H1 (cell line): Measurements from ENCODE around the gene SERPINB5. TPM values are rescaled to one million over a fixed set of nuclear protein-coding genes. Genes with fewer than 3 reads are reported as not detected.

Experiments
- CTCF ChIA-PET: fragments of 300-600 bp; sonication (Branson Sonifier 250); formaldehyde crosslinking; loops from one replicate; lab custom pipeline; 2021; ENCODE audit not compliant: partially characterized antibody; lab: Charles Lee
- POLR2A ChIA-PET: fragments of 300-600 bp; sonication (Branson Sonifier 250); formaldehyde crosslinking; loops from one replicate; lab custom pipeline; 2021; ENCODE audit warnings: inconsistent platforms; ENCODE audit not compliant: partially characterized antibody; lab: Charles Lee
- DNase-seq, 2 experiments: peaks; one replicate each; pipeline versions ENCODE4 v3.0.0 to v3.0.0-alpha.2; 2010 to 2022; ENCODE audit warnings: low spot score in 2 of 2, low read depth in 1 of 2, mixed read lengths in 1 of 2
- FAIRE-seq: peaks from 2 replicates; lab custom pipeline; 2011; peaks lifted over from hg19 to GRCh38; lab: Jason Lieb, UNC
- H2AFZ ChIP-seq: 2 replicates; pipeline ENCODE4 v1.8.1; 2012; ENCODE audit warnings: low read length, inconsistent platforms
- H2AK5ac ChIP-seq: 2 replicates; pipeline ENCODE4 v1.6.1; 2013; ENCODE audit warnings: low read depth, low read length
- H2BK120ac ChIP-seq: replicated peaks from 2 replicates; pipeline ENCODE3; 2013; ENCODE audit warnings: low read depth, low read length, inconsistent platforms
- H2BK12ac ChIP-seq: 2 replicates; pipeline ENCODE4 v1.6.1; 2013; ENCODE audit warnings: low read depth, low read length
- H2BK15ac ChIP-seq: 2 replicates; pipeline ENCODE4 v1.6.1; 2013; ENCODE audit warnings: low read length
- H2BK20ac ChIP-seq: 2 replicates; pipeline ENCODE4 v1.6.1; 2013; ENCODE audit warnings: low read length
- H2BK5ac ChIP-seq: 2 replicates; pipeline ENCODE4 v1.6.1; 2013; ENCODE audit warnings: low read depth, low read length
- H3K14ac ChIP-seq: 2 replicates; pipeline ENCODE4 v1.6.1; 2013; ENCODE audit warnings: inconsistent platforms; ENCODE audit not compliant: insufficient read length
- H3K18ac ChIP-seq: 2 replicates; pipeline ENCODE4 v1.6.1; 2013; ENCODE audit warnings: low read length; ENCODE audit errors: extremely low read depth
- H3K23ac ChIP-seq: 2 replicates; pipeline ENCODE4 v1.6.1; 2013; ENCODE audit warnings: inconsistent platforms; ENCODE audit not compliant: insufficient read length
- H3K23me2 ChIP-seq: 2 replicates; pipeline ENCODE4 v1.6.1; 2013; ENCODE audit warnings: low read depth, low read length
- H3K27ac ChIP-seq: 2 replicates; pipeline ENCODE4 v1.6.1; 2011; ENCODE audit warnings: low read depth, low read length, inconsistent platforms
- H3K27me3 ChIP-seq, 4 experiments: replicated peaks in 1 of 4; 1 replicate in 1 of 4; 2 replicates in 3 of 4; pipeline versions ENCODE4 v1.6.1 to v1.8.1; 2011 to 2013; ENCODE audit warnings: low read length in 3 of 4, mild to moderate bottlenecking in 3 of 4, inconsistent platforms in 2 of 4, mixed read lengths in 2 of 4, moderate library complexity in 1 of 4; ENCODE audit not compliant: control insufficient read depth in 3 of 4, insufficient read depth in 3 of 4; ENCODE audit errors: extremely low read depth in 1 of 4
- H3K36me3 ChIP-seq, 4 experiments: 2 replicates each; pipeline versions ENCODE4 v1.6.1 to v1.8.1; 2011 to 2013; ENCODE audit warnings: mild to moderate bottlenecking in 4 of 4, low read length in 3 of 4, moderate library complexity in 2 of 4, control low read depth in 1 of 4, inconsistent platforms in 1 of 4; ENCODE audit not compliant: insufficient read depth in 4 of 4, control insufficient read depth in 2 of 4
- H3K4ac ChIP-seq: replicated peaks from 2 replicates; pipeline ENCODE3; 2013; ENCODE audit warnings: low read length, low read depth, mixed read lengths, inconsistent platforms; ENCODE audit not compliant: insufficient read length
- H3K4me1 ChIP-seq, 4 experiments: replicated peaks in 1 of 4; 1 replicate in 1 of 4; 2 replicates in 3 of 4; pipeline versions ENCODE4 v1.6.1 to v1.8.1; 2011 to 2013; ENCODE audit warnings: low read length in 3 of 4, inconsistent platforms in 2 of 4, mixed read lengths in 1 of 4; ENCODE audit not compliant: insufficient read depth in 4 of 4, control insufficient read depth in 3 of 4
- H3K4me2 ChIP-seq, 2 experiments: 2 replicates each; pipeline versions ENCODE4 v1.6.1 to v1.8.1; 2011 to 2013; ENCODE audit warnings: low read depth in 2 of 2, low read length in 2 of 2, control low read depth in 1 of 2, inconsistent platforms in 1 of 2, mild to moderate bottlenecking in 1 of 2; ENCODE audit not compliant: insufficient read depth in 1 of 2
- H3K4me3 ChIP-seq, 4 experiments: fragments of 200-600, 300-600 bp in 1 of 4; sonication (generic), shearing (Covaris generic), sonication (Bioruptor Twin) in 1 of 4; 2 replicates each; pipeline versions ENCODE4 v1.5.1 to v1.8.1; 2011 to 2016; ENCODE audit warnings: low read length in 4 of 4, low read depth in 3 of 4, control low read depth in 2 of 4, inconsistent platforms in 2 of 4, mild to moderate bottlenecking in 2 of 4, mixed read lengths in 1 of 4, moderate library complexity in 1 of 4; ENCODE audit not compliant: insufficient read depth in 2 of 4; ENCODE audit errors: extremely low read depth in 1 of 4
- H3K56ac ChIP-seq: replicated peaks from 2 replicates; pipeline ENCODE3; 2013; ENCODE audit warnings: low read depth, mild to moderate bottlenecking, mixed read lengths, low read length, inconsistent platforms; ENCODE audit not compliant: insufficient read length
- H3K79me1 ChIP-seq: 2 replicates; pipeline ENCODE4 v1.6.1; 2013; ENCODE audit warnings: low read depth, low read length, control low read depth
- H3K79me2 ChIP-seq, 2 experiments: 2 replicates each; pipeline versions ENCODE4 v1.6.1 to v1.8.1; 2012 to 2013; ENCODE audit warnings: low read length in 2 of 2, mild to moderate bottlenecking in 2 of 2, inconsistent platforms in 1 of 2; ENCODE audit not compliant: insufficient read depth in 2 of 2, control insufficient read depth in 1 of 2
- H3K9ac ChIP-seq, 4 experiments: replicated peaks in 1 of 4; 1 replicate in 1 of 4; 2 replicates in 3 of 4; pipeline versions ENCODE4 v1.6.1 to v1.8.1; 2011 to 2013; ENCODE audit warnings: low read depth in 3 of 4, low read length in 3 of 4, control low read depth in 2 of 4, mild to moderate bottlenecking in 2 of 4, moderate library complexity in 2 of 4, inconsistent platforms in 1 of 4; ENCODE audit errors: extremely low read depth in 1 of 4
- H3K9me3 ChIP-seq, 2 experiments: 2 replicates each; pipeline versions ENCODE4 v1.6.1 to v1.8.1; 2012 to 2013; ENCODE audit warnings: mild to moderate bottlenecking in 2 of 2, moderate library complexity in 2 of 2, control low read depth in 1 of 2, inconsistent platforms in 1 of 2, low read depth in 1 of 2, low read length in 1 of 2, mixed read lengths in 1 of 2; ENCODE audit not compliant: insufficient read depth in 2 of 2
- H4K20me1 ChIP-seq, 2 experiments: replicated peaks in 1 of 2; 2 replicates each; pipeline versions ENCODE3 to v1.8.1; 2011 to 2013; ENCODE audit warnings: inconsistent platforms in 2 of 2, low read length in 2 of 2, mild to moderate bottlenecking in 1 of 2; ENCODE audit not compliant: insufficient read depth in 2 of 2, control insufficient read depth in 1 of 2
- H4K5ac ChIP-seq: 2 replicates; pipeline ENCODE4 v1.6.1; 2013; ENCODE audit warnings: low read length, low read depth, mixed read lengths, inconsistent platforms; ENCODE audit not compliant: insufficient read length
- H4K8ac ChIP-seq: 2 replicates; pipeline ENCODE4 v1.8.0; 2013; ENCODE audit warnings: mild to moderate bottlenecking, moderate library complexity, low read length, inconsistent platforms; ENCODE audit not compliant: insufficient read depth; ENCODE audit errors: extremely low read depth
- H4K91ac ChIP-seq: replicated peaks from 2 replicates; pipeline ENCODE3; 2013; ENCODE audit warnings: low read length, mixed read lengths, inconsistent platforms; ENCODE audit not compliant: insufficient read length
- CTCF ChIP-seq, 3 experiments: IDR thresholded peaks; 1 replicate in 2 of 3; 2 replicates in 1 of 3; pipeline versions ENCODE4 v1.5.1 to v1.6.1; 2011; ENCODE audit warnings: low read length in 3 of 3, mild to moderate bottlenecking in 3 of 3, inconsistent platforms in 2 of 3, low read depth in 1 of 3, moderate library complexity in 1 of 3; ENCODE audit not compliant: insufficient read depth in 1 of 3; ENCODE audit errors: control extremely low read depth in 1 of 3
- E2F6 ChIP-seq: IDR thresholded peaks from 2 replicates; pipeline ENCODE4 v1.6.1; 2012; ENCODE audit warnings: inconsistent platforms
- FOSL1 ChIP-seq: IDR thresholded peaks from 2 replicates; pipeline ENCODE4 v1.6.1; 2011; ENCODE audit warnings: mild to moderate bottlenecking, low read depth, low read length, moderate library complexity; ENCODE audit not compliant: insufficient read depth
- HDAC6 ChIP-seq: IDR thresholded peaks from one replicate; pipeline ENCODE4 v1.7.1; 2012; ENCODE audit warnings: low read depth, mild to moderate bottlenecking, inconsistent platforms, low read length, moderate library complexity
- JUND ChIP-seq: IDR thresholded peaks from 2 replicates; pipeline ENCODE4 v1.6.1; 2011; ENCODE audit warnings: mild to moderate bottlenecking, improper control_type of control experiment, low read length
- MAX ChIP-seq: IDR thresholded peaks from 2 replicates; pipeline ENCODE4 v1.6.1; 2012; ENCODE audit warnings: inconsistent platforms
- NANOG ChIP-seq: IDR thresholded peaks from 2 replicates; pipeline ENCODE4 v1.6.1; 2011; ENCODE audit warnings: low read length, low read depth, mild to moderate bottlenecking, inconsistent platforms; ENCODE audit not compliant: insufficient read depth, poor library complexity, severe bottlenecking
- SIX5 ChIP-seq: IDR thresholded peaks from 2 replicates; pipeline ENCODE4 v1.6.1; 2011; ENCODE audit warnings: mild to moderate bottlenecking, low read depth, low read length
- SP4 ChIP-seq: IDR thresholded peaks from 2 replicates; pipeline ENCODE4 v1.6.1; 2012; ENCODE audit warnings: low read length, inconsistent platforms
- SRF ChIP-seq: IDR thresholded peaks from 2 replicates; pipeline ENCODE4 v1.6.1; 2011; ENCODE audit warnings: mild to moderate bottlenecking, low read depth, low read length, moderate library complexity
- TAF7 ChIP-seq: optimal IDR thresholded peaks from 2 replicates; pipeline ENCODE3; 2011; ENCODE audit warnings: low read depth, mild to moderate bottlenecking, inconsistent platforms, low read length, moderate library complexity, borderline replicate concordance
- WGBS, 2 experiments: shearing (Covaris generic) in 1 of 2; methylation state at CpG; one replicate each; pipeline versions ENCODE4 v1.1.6 to v1.1.7; 2013 to 2015; ENCODE audit warnings: low lambda C conversion rate in 2 of 2, mixed read lengths in 2 of 2, inconsistent platforms in 1 of 2, low coverage in 1 of 2, missing lambda C conversion rate in 1 of 2; ENCODE audit not compliant: insufficient replicate concordance in 2 of 2, insufficient coverage in 1 of 2, insufficient read length in 1 of 2; ENCODE audit errors: extremely low coverage in 1 of 2, missing lambda C conversion rate in 1 of 2; 5-methylcytosine and 5-hydroxymethylcytosine counted together
- polyA plus RNA-seq, 7 experiments: library from polyadenylated mRNA; depleted of rRNA in 3 of 7; stranded (reverse) in 5 of 7; unstranded in 2 of 7; fragments of >200 nt in 5 of 7; fragments of 200-250 nt in 2 of 7; gene quantifications; 1 replicate in 5 of 7; 2 replicates in 1 of 7; 4 replicates in 1 of 7; pipeline versions ENCODE4 v1.2.1 to v1.2.3, GENCODE V29; 2011 to 2013; ENCODE audit warnings: missing spikeins in 2 of 7, mixed read lengths in 2 of 7
- total RNA-seq: library from RNA; stranded (reverse); fragmentation: NEBNext Ultra II Directional; extraction: Animal tissue kit (Norgen Biotek cat#: 25700); gene quantifications from 2 replicates; pipeline ENCODE4 v1.2.1, GENCODE V29; 2021

The SERPINB5 gene
- total and polyA plus RNA-seq, 2 of the 8 experiments (the other 6 are each of a cell fraction or from before 2014, with no cell fraction given), result 0.03 TPM; not detected in 1

- CTCF ChIA-PET, result interaction anchor here (1.3 kb wide), 1 partner anchor 41 kb away, joined by 3 read pairs; no protein-coding TSS in a partner anchor
- H3K79me1 ChIP-seq, result no peaks in the 10 kb centered on the region
- FAIRE-seq, result no peak
- TF ChIP-seq FOSL1 (no peak), JUND (no peak), NANOG (no peak), CTCF (IDR thresholded peaks at IDR 0.05; ENCODE audit: control extremely low read depth in 1 of 3, insufficient read depth in 1 of 3, low read depth in 1 of 3, low read length in 3 of 3) (no peak), E2F6 (no peak), HDAC6 (no peak), TAF7 (no peak), MAX (no peak), SRF (no peak), SP4 (no peak), SIX5 (no peak)
Observed at GRCh38 chr18:63477968-63478367, 1.2 kb downstream of the SERPINB5 start.

More at GRCh38 chr18:63477968-63478367, 1.2 kb downstream of the SERPINB5 start:
- Histone ChIP-seq H2BK5ac (no peak overlapping the region), H3K36me3 (no peaks in the 10 kb centered on the region), H2AFZ (0 out of 2 replicates have a peak overlapping the region, but pooled peaks have one; percentile 28), H3K4me1 (no peaks in the 10 kb centered on the region), H3K14ac (no peak overlapping the region), H3K4me2 (no peak overlapping the region), H3K56ac (no peak overlapping the region), H3K9me3 (no peaks in the 10 kb centered on the region), H2BK15ac (0 out of 2 replicates have a peak overlapping the region, but pooled peaks have one; percentile 22), H4K8ac (no peak overlapping the region), H3K23ac (no peak overlapping the region), H3K23me2 (no peaks in the 10 kb centered on the region), H4K5ac (no peak overlapping the region), H3K9ac (no peak overlapping the region), H2BK120ac (no peak overlapping the region), H2BK12ac (no peak overlapping the region), H3K4me3 (no peak overlapping the region), H2AK5ac (no peak overlapping the region), H4K91ac (no peak overlapping the region), H3K27me3 (no peaks in the 10 kb centered on the region), H3K79me2 (no peaks in the 10 kb centered on the region), H3K18ac (no peak overlapping the region), H4K20me1 (no peaks in the 10 kb centered on the region), H2BK20ac (no peak overlapping the region), H3K27ac (no peak overlapping the region; the same call in 1 of the 2 replicates), H3K4ac (no peak overlapping the region)
- POLR2A ChIA-PET, result no interaction called here
- WGBS, 2 experiments, result 93% methylated on average over 6 of the region's 6 CpGs; no CpG with 5 or more reads in 1 of the 2 experiments
- no peak for DNase-seq
